OCI-LY7 (cell line): ENCODE measurements around the gene DEFB126.

Experiments used
- EZH2phosphoT487 ChIP-seq: fragments of 200-600 bp; sonication (generic); IDR thresholded peaks from 2 replicates; pipeline ENCODE4 v1.6.1; 2018; ENCODE audit warnings: low read depth, borderline replicate concordance, mild to moderate bottlenecking, mixed run types, antibody characterized with exemption, low read length, moderate library complexity, mixed read lengths
- TF ChIP-seq, protein P1 (sequence below): fragments of 200-600 bp; sonication (generic); conservative IDR thresholded peaks from 2 replicates; pipeline ENCODE4 v1.5.1; 2014; ENCODE audit warnings: mild to moderate bottlenecking, antibody characterized with exemption, low read length, moderate library complexity, mixed read lengths

GRCh38 chr20:157154-157553 is 14.8 kb downstream of the DEFB126 start, which contains the start of gene DEFB127:
- TF ChIP-seq, protein P1, sequence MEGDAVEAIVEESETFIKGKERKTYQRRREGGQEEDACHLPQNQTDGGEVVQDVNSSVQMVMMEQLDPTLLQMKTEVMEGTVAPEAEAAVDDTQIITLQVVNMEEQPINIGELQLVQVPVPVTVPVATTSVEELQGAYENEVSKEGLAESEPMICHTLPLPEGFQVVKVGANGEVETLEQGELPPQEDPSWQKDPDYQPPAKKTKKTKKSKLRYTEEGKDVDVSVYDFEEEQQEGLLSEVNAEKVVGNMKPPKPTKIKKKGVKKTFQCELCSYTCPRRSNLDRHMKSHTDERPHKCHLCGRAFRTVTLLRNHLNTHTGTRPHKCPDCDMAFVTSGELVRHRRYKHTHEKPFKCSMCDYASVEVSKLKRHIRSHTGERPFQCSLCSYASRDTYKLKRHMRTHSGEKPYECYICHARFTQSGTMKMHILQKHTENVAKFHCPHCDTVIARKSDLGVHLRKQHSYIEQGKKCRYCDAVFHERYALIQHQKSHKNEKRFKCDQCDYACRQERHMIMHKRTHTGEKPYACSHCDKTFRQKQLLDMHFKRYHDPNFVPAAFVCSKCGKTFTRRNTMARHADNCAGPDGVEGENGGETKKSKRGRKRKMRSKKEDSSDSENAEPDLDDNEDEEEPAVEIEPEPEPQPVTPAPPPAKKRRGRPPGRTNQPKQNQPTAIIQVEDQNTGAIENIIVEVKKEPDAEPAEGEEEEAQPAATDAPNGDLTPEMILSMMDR: no peak
- TF ChIP-seq EZH2phosphoT487: no peak
